ENCODE measurements around the gene RNF222. TPM values are rescaled to one million over a fixed set of nuclear protein-coding genes. Genes with fewer than 3 reads are reported as not detected.

The RNF222 gene
- polyA plus RNA-seq (ENCODE audit: insufficient read depth in 1 of 5, insufficient read length in 5 of 5, low replicate concordance in 1 of 5), result under 1 TPM in 4 of 5 donors, not detected in 1; 0.05 to 0.07 (median 0.06) TPM
- long read RNA-seq, donor 1, partial matches to known transcripts, result 0 of 1 reads
- long read RNA-seq, donor 1, other reads (novel, unspliced or antisense), result 0 of 1 reads
- long read RNA-seq, donor 2, partial matches to known transcripts, result 0 of 1 reads
- long read RNA-seq, donor 2, other reads (novel, unspliced or antisense), result 0 of 1 reads
- long read RNA-seq, donor 3, result 0 reads
- long read RNA-seq, donor 4, result 0 reads
- long read RNA-seq, donor 5, result 0 reads
- long read RNA-seq, donor 6, partial matches to known transcripts, result 0 of 2 reads
- long read RNA-seq, donor 6, other reads (novel, unspliced or antisense), result 0 of 2 reads
- long read RNA-seq, donor 7, partial matches to known transcripts, result 0 of 1 reads
- long read RNA-seq, donor 7, other reads (novel, unspliced or antisense), result 0 of 1 reads
- long read RNA-seq, donor 8, result 0 reads

- DNase-seq, result no peak
Observed at GRCh38 chr17:8397636-8398035, at the start of gene RNF222. Gene RNF222 (minus strand): TSS chr17:8397827. CDS start chr17:8393461, 4,366 bp downstream.

- no peak for DNase-seq
Observed at GRCh38 chr17:8445536-8445935, 47.9 kb upstream of the RNF222 start.

GRCh38 chr17:8444494-8444893 lies 46.9 kb upstream of the RNF222 start:
- no peak for DNase-seq

- DNase-seq, result no peak
Observed at GRCh38 chr17:8443756-8444155, 46.1 kb upstream of the RNF222 start.

- DNase-seq, result no peak
Observed at GRCh38 chr17:8442310-8442709, 44.7 kb upstream of the RNF222 start.

- DNase-seq, result no peak
Observed at GRCh38 chr17:8441690-8442089, 44.1 kb upstream of the RNF222 start.

- DNase-seq, result no peak
Observed at GRCh38 chr17:8439681-8440080, 42.1 kb upstream of the RNF222 start.

GRCh38 chr17:8438441-8438840 lies 40.8 kb upstream of the RNF222 start:
- DNase-seq, result no peak

GRCh38 chr17:8436844-8437171 lies 39.2 kb upstream of the RNF222 start:
- DNase-seq, result no peak

- DNase-seq, result peak; percentile 62 to 69
Observed at GRCh38 chr17:8436169-8436843, 38.7 kb upstream of the RNF222 start.

- DNase-seq, result peak; percentile 99
Observed at GRCh38 chr17:8435245-8436168, 37.9 kb upstream of the RNF222 start, which contains the start of gene NDEL1. Gene NDEL1 (plus strand): TSS chr17:8435884. CDS start chr17:8444272, 8,388 bp downstream.

- DNase-seq, result no peak
Observed at GRCh38 chr17:8430966-8431365, 33.3 kb upstream of the RNF222 start.

GRCh38 chr17:8426802-8427201 lies 29.2 kb upstream of the RNF222 start:
- DNase-seq, result no peak

- no peak for DNase-seq
Observed at GRCh38 chr17:8426094-8426720, 28.6 kb upstream of the RNF222 start.

GRCh38 chr17:8421571-8421970 lies 23.9 kb upstream of the RNF222 start:
- DNase-seq, result no peak

GRCh38 chr17:8420041-8420934 lies 22.7 kb upstream of the RNF222 start:
- peak; percentile 83 to 85 for DNase-seq

- DNase-seq, result no peak
Observed at GRCh38 chr17:8419305-8419704, 21.7 kb upstream of the RNF222 start.

GRCh38 chr17:8418471-8418870 lies 20.8 kb upstream of the RNF222 start:
- DNase-seq, result no peak

- DNase-seq, result no peak
Observed at GRCh38 chr17:8417806-8418205, 20.2 kb upstream of the RNF222 start.

- no peak for DNase-seq
Observed at GRCh38 chr17:8413938-8414337, 16.3 kb upstream of the RNF222 start.
